IPS DF 4.7 (cell line): ENCODE results near the gene C1orf167.

Source experiments
- DNase-seq: peaks from one replicate; pipeline ENCODE4 v3.0.0-alpha.2; 2013; ENCODE audit warnings: low spot score; ENCODE audit errors: extremely low read depth

C1orf167 gene

GRCh38 chr1:11735854-11736745, 25.9 kb upstream of the C1orf167 start, which contains the start of gene AGTRAP:
TSS of gene AGTRAP (plus strand) at chr1:11736136. CDS start at chr1:11736209, 73 bp downstream.
- DNase-seq: no peak

- no peak for DNase-seq
These were observed 25.0 kb upstream of the C1orf167 start for GRCh38 chr1:11736746-11737639.

GRCh38 chr1:11738096-11738495, 23.9 kb upstream of the C1orf167 start:
- DNase-seq: no peak

- DNase-seq: no peak
These were observed 23.2 kb upstream of the C1orf167 start for GRCh38 chr1:11738783-11739182.

- no peak for DNase-seq
These were observed 21.5 kb upstream of the C1orf167 start for GRCh38 chr1:11740258-11741192.

GRCh38 chr1:11741482-11741881, 20.5 kb upstream of the C1orf167 start:
- no peak for DNase-seq

GRCh38 chr1:11741919-11742558, 20.0 kb upstream of the C1orf167 start:
- no peak for DNase-seq

- DNase-seq: no peak
These were observed 17.7 kb upstream of the C1orf167 start for GRCh38 chr1:11744287-11744686.

- no peak for DNase-seq
These were observed 15.9 kb upstream of the C1orf167 start for GRCh38 chr1:11746092-11746491.

- no peak for DNase-seq
These were observed 15.1 kb upstream of the C1orf167 start for GRCh38 chr1:11746795-11747487.

GRCh38 chr1:11748294-11749202, 13.4 kb upstream of the C1orf167 start:
- DNase-seq: no peak

- no peak for DNase-seq
These were observed 12.7 kb upstream of the C1orf167 start for GRCh38 chr1:11749203-11749689.

- no peak for DNase-seq
These were observed 12.0 kb upstream of the C1orf167 start for GRCh38 chr1:11749996-11750395.

GRCh38 chr1:11751087-11751486, 10.9 kb upstream of the C1orf167 start:
- DNase-seq: no peak

GRCh38 chr1:11752359-11753088, 9.5 kb upstream of the C1orf167 start:
- DNase-seq: no peak

GRCh38 chr1:11753555-11754208, 8.3 kb upstream of the C1orf167 start:
- no peak for DNase-seq

- no peak for DNase-seq
These were observed 4.9 kb upstream of the C1orf167 start for GRCh38 chr1:11757047-11757446.
